ENCODE results near the gene PITPNC1. TPM values are rescaled to one million over a fixed set of nuclear protein-coding genes. Genes with fewer than 3 reads are reported as not detected.

The PITPNC1 gene
- total and polyA plus RNA-seq, 12 donors, result 6.6 to 28.0 (median 11.5) TPM

- Histone ChIP-seq H3K36me3 (peaks cover 0 to 63% (median 0%) of the 10 kb centered on the region in 9 donors), H3K4me3 (no peak overlapping the region), H3K9me3 (no peaks in the 10 kb centered on the region), H3K4me1 (peaks cover 0 to 31% (median 11%) of the 10 kb centered on the region in 9 donors), H3K27me3 (no peaks in the 10 kb centered on the region), H3K27ac (no peak overlapping the region)
- intact Hi-C loops (cut with DNase I), result loop anchor here in 1 of 10 donors (10.0 kb wide), 1 partner anchor 72 kb away; no protein-coding TSS in a partner anchor
- WGBS, 2 donors, result 22 to 35% methylated on average over 4 of the region's 4 CpGs
- DNase-seq (no peak), ATAC-seq (no peak)
- TF ChIP-seq CTCF (IDR thresholded peaks at IDR 0.05), result no peak
These were observed 299.2 kb downstream of the PITPNC1 start for GRCh38 chr17:67676305-67676704.

- H3K27me3 ChIP-seq, result no peaks in the 10 kb centered on the region
- intact Hi-C loops (cut with DNase I), result loop anchor here in 1 of 10 donors (10.0 kb wide), 1 partner anchor 74 kb away; no protein-coding TSS in a partner anchor
- peaks cover 0 to 45% (median 0%) of the 10 kb centered on the region in 9 donors for H3K36me3 ChIP-seq
- no peak for ATAC-seq
- H3K4me3 ChIP-seq, result no peak overlapping the region
- no peaks in the 10 kb centered on the region for H3K9me3 ChIP-seq
- WGBS, 2 donors, result 91 to 94% methylated on average over 2 of the region's 2 CpGs
- no peak for TF ChIP-seq CTCF (IDR thresholded peaks at IDR 0.05)
- no peak overlapping the region for H3K27ac ChIP-seq
- H3K4me1 ChIP-seq, result peaks cover 0 to 25% (median 11%) of the 10 kb centered on the region in 9 donors
- no peak for DNase-seq
These were observed 301.3 kb downstream of the PITPNC1 start for GRCh38 chr17:67678414-67678813.

DNA sequence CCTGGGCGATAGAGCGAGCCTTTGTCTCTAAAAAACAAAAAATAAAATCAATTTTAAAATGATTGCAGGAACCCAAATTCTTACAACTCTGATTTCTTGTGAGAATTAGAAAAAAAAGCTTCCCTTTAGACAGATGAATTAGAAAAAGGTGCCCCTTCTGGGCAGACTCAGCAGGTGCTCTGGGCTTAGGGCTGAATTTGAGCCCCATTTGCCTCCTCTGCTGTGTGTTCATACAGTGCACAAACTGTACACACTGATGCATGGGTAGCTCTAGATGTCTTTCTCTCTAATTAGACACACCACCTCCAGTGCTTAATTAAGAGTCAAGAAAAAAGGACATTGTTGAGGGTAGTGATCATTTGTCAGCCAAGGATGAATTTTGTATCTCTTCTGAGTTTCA is 302.1 kb downstream of the PITPNC1 start:
- 96 to 99% methylated on average over 2 of the region's 2 CpGs for WGBS, 2 donors
- Histone ChIP-seq H3K9me3 (no peaks in the 10 kb centered on the region), H3K36me3 (peaks cover 0 to 42% (median 0%) of the 10 kb centered on the region in 9 donors), H3K27me3 (no peaks in the 10 kb centered on the region), H3K27ac (no peak overlapping the region), H3K4me3 (no peak overlapping the region), H3K4me1 (peaks cover 0 to 25% (median 11%) of the 10 kb centered on the region in 9 donors)
- ATAC-seq (no peak), DNase-seq (no peak)
- intact Hi-C loops (cut with DNase I), result loop anchor here in 1 of 10 donors (10.0 kb wide), 1 partner anchor 74 kb away; no protein-coding TSS in a partner anchor
- TF ChIP-seq CTCF (IDR thresholded peaks at IDR 0.05), result no peak

DNA sequence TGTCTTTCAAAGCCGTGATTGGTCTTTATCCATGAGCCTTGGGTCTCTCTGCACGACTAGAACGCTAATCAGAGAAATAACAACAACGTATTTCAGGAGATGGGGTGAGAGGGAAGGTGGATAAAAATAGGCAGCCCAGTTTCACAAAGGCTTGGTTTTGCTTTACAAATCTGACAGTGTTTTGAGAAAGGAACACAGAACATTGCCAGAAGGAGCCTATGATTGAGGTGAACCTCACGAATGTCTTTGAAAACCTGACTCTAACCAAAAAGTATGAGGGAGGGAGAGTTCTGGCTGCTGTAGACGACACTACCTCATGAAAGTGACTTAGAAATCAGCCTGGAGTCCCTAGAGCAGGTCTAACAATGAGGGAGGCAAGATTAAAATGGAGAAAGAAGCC is 302.6 kb downstream of the PITPNC1 start:
- H3K9me3 ChIP-seq, result no peaks in the 10 kb centered on the region
- ATAC-seq, result no peak
- peaks cover 0 to 25% (median 11%) of the 10 kb centered on the region in 9 donors for H3K4me1 ChIP-seq
- intact Hi-C loops (cut with DNase I), result loop anchor here in 4 of 10 donors (10.0 kb wide), 5 partner anchors 45 to 965 kb away; no protein-coding TSS in a partner anchor
- WGBS, 2 donors, result 90 to 94% methylated on average over 6 of the region's 6 CpGs
- H3K4me3 ChIP-seq, result no peak overlapping the region
- no peak for DNase-seq
- H3K36me3 ChIP-seq, result peaks cover 0 to 42% (median 0%) of the 10 kb centered on the region in 9 donors
- H3K27me3 ChIP-seq, result no peaks in the 10 kb centered on the region
- H3K27ac ChIP-seq, result no peak overlapping the region
- no peak for TF ChIP-seq CTCF (IDR thresholded peaks at IDR 0.05)
